ENCODE measurements around the gene FBXO45. TPM values are rescaled to one million over a fixed set of nuclear protein-coding genes. Genes with fewer than 3 reads are reported as not detected.

Gene FBXO45
- total RNA-seq, 4 donors from 2014 or later: 9.6 to 20.8 (median 12.1) TPM

- intact Hi-C loops (cut with DNase I; ENCODE audit: low total_unique reads): no loop called here
- DNase-seq (no peak), ATAC-seq (no peak)
- Histone ChIP-seq H3K27me3 (no peaks in the 10 kb centered on the region), H3K36me3 (no peaks in the 10 kb centered on the region), H3K9me3 (peaks cover 0 to 8% (median 4%) of the 10 kb centered on the region in 3 donors), H3K4me3 (no peak overlapping the region), H3K4me1 (no peaks in the 10 kb centered on the region), H3K27ac (no peak overlapping the region)
- in situ Hi-C loops (cut with MboI; ENCODE audit: low sequenced_read_pairs in 4 of 4): loop anchor here (5.0 to 25.0 kb wide), 3 partner anchors 267 to 437 kb away; partner anchors contain the start of gene TFRC (in 1 of the 4)
- no peak for TF ChIP-seq CTCF (IDR thresholded peaks at IDR 0.05 in 4 of 5, conservative IDR thresholded peaks at IDR 0.05 in 1 of 5)
- TF ChIP-seq POLR2A (IDR thresholded peaks at IDR 0.05): no peak
These were observed 44.6 kb upstream of the FBXO45 start for GRCh38 chr3:196523841-196524240.

GRCh38 chr3:196524527-196524926, 43.9 kb upstream of the FBXO45 start:
- Histone ChIP-seq H3K27ac (no peak overlapping the region), H3K27me3 (no peaks in the 10 kb centered on the region), H3K4me3 (no peak overlapping the region), H3K4me1 (no peaks in the 10 kb centered on the region), H3K36me3 (no peaks in the 10 kb centered on the region), H3K9me3 (peaks cover 0 to 6% (median 4%) of the 10 kb centered on the region in 3 donors)
- ATAC-seq (no peak), DNase-seq (no peak)
- no peak for TF ChIP-seq POLR2A (IDR thresholded peaks at IDR 0.05)
- no peak for TF ChIP-seq CTCF (IDR thresholded peaks at IDR 0.05 in 4 of 5, conservative IDR thresholded peaks at IDR 0.05 in 1 of 5)
- intact Hi-C loops (cut with DNase I; ENCODE audit: low total_unique reads) (no loop called here), in situ Hi-C loops (cut with MboI; ENCODE audit: low sequenced_read_pairs in 4 of 4) (loop anchor here (5.0 to 25.0 kb wide), 3 partner anchors 267 to 437 kb away; partner anchors contain the start of gene TFRC (in 1 of the 4))

- Histone ChIP-seq H3K27ac (no peak overlapping the region), H3K4me3 (no peak overlapping the region), H3K27me3 (no peaks in the 10 kb centered on the region), H3K9me3 (peaks cover 0 to under 1% (median under 1%) of the 10 kb centered on the region in 3 donors), H3K4me1 (no peaks in the 10 kb centered on the region), H3K36me3 (no peaks in the 10 kb centered on the region)
- ATAC-seq (no peak), DNase-seq (no peak)
- intact Hi-C loops (cut with DNase I; ENCODE audit: low total_unique reads) (no loop called here), in situ Hi-C loops (cut with MboI; ENCODE audit: low sequenced_read_pairs in 4 of 4) (loop anchor here in 1 of 4 donors (10.0 kb wide), 1 partner anchor 270 kb away; no protein-coding TSS in a partner anchor)
- TF ChIP-seq CTCF (IDR thresholded peaks at IDR 0.05 in 4 of 5, conservative IDR thresholded peaks at IDR 0.05 in 1 of 5): no peak
- TF ChIP-seq POLR2A (IDR thresholded peaks at IDR 0.05): no peak
These were observed 43.3 kb upstream of the FBXO45 start for GRCh38 chr3:196525141-196525540.

- TF ChIP-seq CTCF (IDR thresholded peaks at IDR 0.05 in 4 of 5, conservative IDR thresholded peaks at IDR 0.05 in 1 of 5) (peak; percentile 62 to 90 (median 75)), POLR2A (IDR thresholded peaks at IDR 0.05) (no peak)
- intact Hi-C loops (cut with DNase I; ENCODE audit: low total_unique reads): loop anchor here (2.0 kb wide), 1 partner anchor 104 kb away; no protein-coding TSS in a partner anchor
- Histone ChIP-seq H3K4me1 (no peaks in the 10 kb centered on the region), H3K9me3 (no peaks in the 10 kb centered on the region), H3K36me3 (no peaks in the 10 kb centered on the region), H3K27ac (peak overlapping the region in 1 of 4 donors; percentile 32), H3K27me3 (peaks cover 0 to 5% (median 0%) of the 10 kb centered on the region in 3 donors), H3K4me3 (peak overlapping the region; percentile 37 to 53 (median 44))
- peak; percentile 90 to 95 for ATAC-seq
- in situ Hi-C loops (cut with MboI; ENCODE audit: low sequenced_read_pairs in 4 of 4): loop anchor here in 1 of 4 donors (10.0 kb wide), 1 partner anchor 274 kb away; no protein-coding TSS in a partner anchor
- DNase-seq: peak; percentile 27 to 41
These were observed 39.7 kb upstream of the FBXO45 start for GRCh38 chr3:196528639-196529233.

Data from gastrocnemius medialis (tissue), 4 donors.